CD4-positive, alpha-beta memory T cell (primary cell): Measurements from ENCODE around the gene SAA2. TPM values are rescaled to one million over a fixed set of nuclear protein-coding genes. Genes with fewer than 3 reads are reported as not detected.

Experiments
- CTCF ChIA-PET: fragments of 350-600 bp; sonication (Branson Sonifier 250); formaldehyde crosslinking; loops from one replicate; lab custom pipeline; 2021; ENCODE audit warnings: inconsistent platforms; ENCODE audit not compliant: partially characterized antibody; lab: Charles Lee
- POLR2A ChIA-PET: fragments of 350-600 bp; sonication (Branson Sonifier 250); formaldehyde crosslinking; loops from one replicate; lab custom pipeline; 2021; ENCODE audit not compliant: partially characterized antibody; lab: Charles Lee
- DNase-seq, 5 donors: peaks; one replicate each; pipeline versions ENCODE4 v3.0.0 to v3.0.0-alpha.2; 2020 to 2022; ENCODE audit warnings: mixed read lengths in 1 of 5
- H3K27ac ChIP-seq: one replicate; pipeline ENCODE4 v1.7.0; 2013; ENCODE audit warnings: low read depth, low read length
- H3K27me3 ChIP-seq: 2 replicates; pipeline ENCODE4 v1.7.0; 2013; ENCODE audit warnings: mild to moderate bottlenecking, low read length, moderate library complexity; ENCODE audit not compliant: insufficient read depth
- H3K36me3 ChIP-seq: 2 replicates; pipeline ENCODE4 v1.7.0; 2013; ENCODE audit warnings: mild to moderate bottlenecking, low read length, moderate library complexity; ENCODE audit not compliant: insufficient read depth
- H3K4me1 ChIP-seq: 2 replicates; pipeline ENCODE4 v1.7.0; 2013; ENCODE audit warnings: mild to moderate bottlenecking, low read length, moderate library complexity; ENCODE audit not compliant: insufficient read depth
- H3K4me3 ChIP-seq, 2 donors: one replicate each; pipeline ENCODE4 v1.7.0; 2013; ENCODE audit warnings: low read length in 2 of 2, mild to moderate bottlenecking in 1 of 2
- H3K9me3 ChIP-seq, 2 donors: one replicate each; pipeline ENCODE4 v1.7.0; 2013; ENCODE audit warnings: low read length in 2 of 2, control low read depth in 1 of 2; ENCODE audit not compliant: control insufficient read depth in 1 of 2
- H3K27ac Mint-ChIP-seq, 7 donors: one replicate each; pipeline ENCODE4 v1.8.0; 2020 to 2021; ENCODE audit warnings: mixed read lengths in 7 of 7, mild to moderate bottlenecking in 6 of 7, inconsistent platforms in 3 of 7, moderate library complexity in 3 of 7
- H3K27me3 Mint-ChIP-seq, 2 donors: one replicate each; pipeline ENCODE4 v1.8.0; 2020 to 2021; ENCODE audit warnings: mixed read lengths in 2 of 2
- H3K36me3 Mint-ChIP-seq, 2 donors: one replicate each; pipeline ENCODE4 v1.8.0; 2020 to 2021; ENCODE audit warnings: mixed read lengths in 2 of 2, inconsistent platforms in 1 of 2, mild to moderate bottlenecking in 1 of 2
- H3K4me1 Mint-ChIP-seq, 4 donors: one replicate each; pipeline ENCODE4 v1.8.0; 2020 to 2021; ENCODE audit warnings: mixed read lengths in 4 of 4, mild to moderate bottlenecking in 1 of 4
- H3K4me3 Mint-ChIP-seq, 8 donors: one replicate each; pipeline ENCODE4 v1.8.0; 2020 to 2021; ENCODE audit warnings: mixed read lengths in 8 of 8, mild to moderate bottlenecking in 7 of 8, moderate library complexity in 6 of 8, inconsistent platforms in 3 of 8
- H3K9me3 Mint-ChIP-seq, 8 donors: one replicate each; pipeline ENCODE4 v1.8.0; 2020 to 2021; ENCODE audit warnings: mixed read lengths in 8 of 8, mild to moderate bottlenecking in 5 of 8, inconsistent platforms in 3 of 8, moderate library complexity in 1 of 8
- intact Hi-C: fragments of 100-400 bp; cut with micrococcal nuclease; formaldehyde crosslinking; loops from one replicate; pipeline ENCODE4 v1.15.1; 2023
- polyA plus RNA-seq, 2 donors: library from polyadenylated mRNA; unstranded; fragments of 300-500 nt; fragmentation: Illumina TruSeq; gene quantifications; one replicate each; pipeline ENCODE4 v1.2.3, GENCODE V29; 2021
- total RNA-seq, 2 experiments: library from RNA; stranded (reverse); gene quantifications; one replicate each; pipeline ENCODE4 v1.2.3, GENCODE V29; 2021

Gene SAA2
- not detected for total RNA-seq
- polyA plus RNA-seq: not detected

DNA sequence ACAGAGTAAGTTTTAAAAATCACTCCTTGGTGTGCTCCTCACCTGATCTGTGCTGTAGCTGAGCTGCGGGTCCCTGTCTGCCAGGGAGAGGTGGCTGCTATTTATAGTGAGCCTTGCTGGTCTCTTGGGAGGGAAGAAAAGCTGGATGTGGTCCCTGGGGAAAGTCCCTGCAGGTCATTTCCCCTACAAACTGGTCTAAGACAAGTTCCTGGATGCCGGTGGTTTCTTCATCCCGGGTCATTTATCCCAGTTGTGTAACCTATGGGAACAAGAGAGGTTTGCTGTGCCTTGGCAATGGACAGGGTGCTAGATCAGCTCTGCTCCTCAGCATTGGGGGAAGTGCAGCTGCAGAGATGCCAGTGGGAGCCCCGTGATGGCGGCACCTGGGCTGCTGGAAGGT, at the start of gene SAA2:
SAA2 (minus strand) TSS at position 108 of the 400 bp plus-strand sequence. CDS start 657 bp downstream, outside the sequence.
- no peaks in the 10 kb centered on the region for H3K9me3 ChIP-seq
- Mint-ChIP-seq H3K4me1 (peaks cover 10 to 27% (median 18%) of the 10 kb centered on the region in 4 donors), H3K27me3 (no peaks in the 10 kb centered on the region), H3K36me3 (no peaks in the 10 kb centered on the region), H3K4me3 (no peak within 1 kb of the TSS), H3K27ac (peak within 1 kb of the TSS in 1 of 7 donors; percentile 24), H3K9me3 (peaks cover 0 to 3% (median 0%) of the 10 kb centered on the region in 8 donors)
- H3K27ac ChIP-seq: no peak within 1 kb of the TSS
- CTCF ChIA-PET: no interaction called here
- peaks cover 8% of the 10 kb centered on the region for H3K4me1 ChIP-seq
- DNase-seq: no peak
- POLR2A ChIA-PET: no interaction called here
- no peaks in the 10 kb centered on the region for H3K27me3 ChIP-seq
- intact Hi-C loops: loop anchor here (10.0 kb wide), 2 partner anchors 406 to 516 kb away; no protein-coding TSS in a partner anchor
- H3K4me3 ChIP-seq: no peak within 1 kb of the TSS
- H3K36me3 ChIP-seq: no peaks in the 10 kb centered on the region

DNA sequence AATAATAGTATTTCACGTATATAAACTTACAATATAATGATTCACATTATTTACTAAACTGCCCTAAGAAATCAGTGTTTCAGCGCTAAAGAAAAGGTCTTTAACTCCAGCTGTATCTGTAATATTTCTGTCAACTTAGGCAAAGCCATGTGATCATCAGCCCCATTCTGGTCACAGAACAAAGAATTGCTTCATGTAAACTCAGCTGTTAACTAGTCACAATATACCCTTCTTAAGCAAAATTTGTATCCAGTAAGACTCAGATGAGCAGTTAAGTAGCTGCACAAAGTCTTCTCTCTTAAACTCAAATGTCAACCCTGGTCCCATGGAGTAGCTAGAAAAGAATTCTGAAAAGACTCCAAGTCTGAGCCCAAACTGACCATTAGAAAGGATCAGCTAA, 46.8 kb upstream of the SAA2 start:
- H3K36me3 Mint-ChIP-seq: peaks cover 75 to 83% of the 10 kb centered on the region in 2 donors
- H3K4me1 ChIP-seq: no peaks in the 10 kb centered on the region
- no peak overlapping the region for H3K4me3 Mint-ChIP-seq
- H3K9me3 ChIP-seq: no peaks in the 10 kb centered on the region
- no peaks in the 10 kb centered on the region for H3K27me3 Mint-ChIP-seq
- intact Hi-C loops: no loop called here
- no peak overlapping the region for H3K27ac Mint-ChIP-seq
- ChIA-PET POLR2A (no interaction called here), CTCF (no interaction called here)
- no peaks in the 10 kb centered on the region for H3K27me3 ChIP-seq
- no peak for DNase-seq
- no peak overlapping the region for H3K4me3 ChIP-seq
- peaks cover 55% of the 10 kb centered on the region for H3K36me3 ChIP-seq
- H3K9me3 Mint-ChIP-seq: no peaks in the 10 kb centered on the region
- no peak overlapping the region for H3K27ac ChIP-seq
- no peaks in the 10 kb centered on the region for H3K4me1 Mint-ChIP-seq

DNA sequence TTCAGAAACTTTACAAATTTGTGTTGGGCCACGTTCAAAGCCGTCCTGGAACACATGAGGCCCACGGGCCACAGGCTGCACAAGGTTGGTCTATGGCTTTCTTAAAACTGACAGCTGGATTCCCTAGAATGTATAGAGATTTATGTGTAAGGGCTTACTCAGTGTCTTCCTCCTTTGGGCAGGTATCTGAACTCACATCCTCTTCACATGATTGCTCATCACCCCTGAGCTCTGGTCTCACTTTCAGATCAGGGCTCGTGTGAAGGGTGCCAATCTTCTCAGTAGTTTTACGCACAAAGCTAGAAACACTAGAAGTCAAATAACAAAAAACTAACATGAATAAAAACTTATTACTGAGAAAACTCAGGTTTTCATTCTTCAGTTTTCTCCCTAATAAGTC, 46.4 kb upstream of the SAA2 start:
- H3K27me3 ChIP-seq: no peaks in the 10 kb centered on the region
- POLR2A ChIA-PET: no interaction called here
- H3K36me3 ChIP-seq: peaks cover 52% of the 10 kb centered on the region
- no peaks in the 10 kb centered on the region for H3K27me3 Mint-ChIP-seq
- H3K4me1 Mint-ChIP-seq: no peaks in the 10 kb centered on the region
- CTCF ChIA-PET: no interaction called here
- no peaks in the 10 kb centered on the region for H3K9me3 ChIP-seq
- intact Hi-C loops: no loop called here
- H3K27ac ChIP-seq: no peak overlapping the region
- no peaks in the 10 kb centered on the region for H3K9me3 Mint-ChIP-seq
- no peak overlapping the region for H3K4me3 ChIP-seq
- H3K4me1 ChIP-seq: no peaks in the 10 kb centered on the region
- H3K36me3 Mint-ChIP-seq: peaks cover 78 to 83% of the 10 kb centered on the region in 2 donors
- no peak for DNase-seq
- H3K27ac Mint-ChIP-seq: peak overlapping the region in 1 of 7 donors; percentile 18
- no peak overlapping the region for H3K4me3 Mint-ChIP-seq

DNA sequence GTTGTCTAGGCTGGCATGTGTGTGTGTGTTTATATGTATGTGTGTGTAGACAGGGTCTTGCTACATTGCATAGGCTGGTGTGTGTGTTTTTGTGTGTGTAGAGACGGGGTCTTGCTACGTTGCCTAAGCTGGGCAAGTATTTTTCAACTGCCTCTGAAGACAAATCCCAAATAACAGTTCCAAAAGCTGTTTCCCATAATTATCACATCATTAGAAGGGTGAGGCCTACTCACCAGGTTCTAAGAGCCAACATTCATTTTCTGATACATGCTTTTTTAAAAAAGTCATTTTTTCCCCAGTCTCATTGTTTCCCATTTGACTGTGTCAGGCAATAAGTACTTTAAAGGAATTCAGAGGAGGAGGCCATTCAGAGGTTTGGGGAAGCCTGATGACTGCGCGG, 40.4 kb upstream of the SAA2 start:
- no peaks in the 10 kb centered on the region for H3K4me1 ChIP-seq
- H3K27ac ChIP-seq: no peak overlapping the region
- Mint-ChIP-seq H3K27ac (peak overlapping the region in 1 of 7 donors; percentile 32), H3K9me3 (no peaks in the 10 kb centered on the region), H3K4me1 (no peaks in the 10 kb centered on the region), H3K27me3 (no peaks in the 10 kb centered on the region), H3K36me3 (peaks cover 65 to 72% of the 10 kb centered on the region in 2 donors), H3K4me3 (peak overlapping the region in 1 of 8 donors; percentile 40)
- H3K4me3 ChIP-seq: no peak overlapping the region
- H3K9me3 ChIP-seq: no peaks in the 10 kb centered on the region
- no peaks in the 10 kb centered on the region for H3K27me3 ChIP-seq
- ChIA-PET CTCF (interaction anchor here (1.4 kb wide), 1 partner anchor 12 kb away, joined by 3 read pairs; no protein-coding TSS in a partner anchor), POLR2A (no interaction called here)
- DNase-seq: no peak
- H3K36me3 ChIP-seq: peaks cover 34% of the 10 kb centered on the region
- intact Hi-C loops: no loop called here

DNA sequence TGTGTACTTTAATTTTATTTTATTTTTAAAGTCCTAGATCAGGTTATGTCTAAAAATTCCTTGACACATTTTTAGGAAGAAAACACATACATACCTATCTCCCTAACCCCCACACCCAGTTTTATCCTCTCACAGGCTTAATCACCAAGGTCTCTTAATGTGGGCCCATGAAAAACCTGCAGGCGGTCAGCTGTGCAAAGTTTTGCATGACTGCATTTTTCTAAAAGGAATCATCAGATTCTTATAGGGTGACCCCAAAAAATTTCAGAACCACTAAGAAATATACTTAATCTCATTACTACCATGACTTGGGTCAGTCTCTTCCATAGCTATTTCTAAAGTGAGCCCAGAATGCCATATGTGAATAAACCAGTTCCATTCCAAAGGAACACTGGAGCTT, 37.4 kb upstream of the SAA2 start:
- CTCF ChIA-PET: interaction anchor here (0.8 kb wide), 1 partner anchor 28 kb away, joined by 4 read pairs; no protein-coding TSS in a partner anchor
- DNase-seq: no peak
- intact Hi-C loops: no loop called here

DNA sequence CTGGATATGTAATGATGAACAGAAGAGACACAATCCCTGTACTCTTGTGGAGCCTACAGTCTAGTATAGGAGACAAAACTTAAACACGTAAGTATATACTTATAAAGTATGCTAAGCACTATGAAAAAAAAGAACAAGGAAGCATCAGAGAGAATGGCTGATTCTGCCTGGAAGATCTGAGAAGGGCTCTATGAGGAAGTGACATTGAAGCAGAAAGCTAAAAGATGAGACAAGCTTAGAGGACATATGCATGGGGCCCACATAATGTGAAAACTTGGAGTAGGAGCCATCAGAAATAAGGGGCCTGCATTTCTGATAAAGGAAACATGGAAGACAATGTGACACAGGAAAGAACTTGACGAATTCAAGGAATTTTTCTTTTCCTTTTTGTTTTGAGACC, 34.2 kb upstream of the SAA2 start:
- H3K27me3 Mint-ChIP-seq: no peaks in the 10 kb centered on the region
- H3K27ac ChIP-seq: no peak overlapping the region
- H3K4me1 Mint-ChIP-seq: peaks cover 6 to 17% (median 12%) of the 10 kb centered on the region in 4 donors
- ChIA-PET POLR2A (no interaction called here), CTCF (no interaction called here)
- peaks cover 6% of the 10 kb centered on the region for H3K4me1 ChIP-seq
- H3K36me3 Mint-ChIP-seq: peaks cover 61 to 64% of the 10 kb centered on the region in 2 donors
- H3K27ac Mint-ChIP-seq: peak overlapping the region in 3 of 7 donors; percentile 52 to 81 (median 76)
- H3K4me3 Mint-ChIP-seq: no peak overlapping the region
- peaks cover 23% of the 10 kb centered on the region for H3K36me3 ChIP-seq
- H3K4me3 ChIP-seq: no peak overlapping the region
- H3K9me3 ChIP-seq: no peaks in the 10 kb centered on the region
- no peaks in the 10 kb centered on the region for H3K9me3 Mint-ChIP-seq
- intact Hi-C loops: no loop called here
- no peak for DNase-seq
- no peaks in the 10 kb centered on the region for H3K27me3 ChIP-seq

More for the DNA sequence above, 37.4 kb upstream of the SAA2 start:
- H3K27ac ChIP-seq: no peak overlapping the region
- POLR2A ChIA-PET: interaction anchor here (1.4 kb wide), 1 partner anchor 12 kb away, joined by 3 read pairs; no protein-coding TSS in a partner anchor
- H3K9me3 Mint-ChIP-seq: no peaks in the 10 kb centered on the region
- H3K36me3 Mint-ChIP-seq: peaks cover 60 to 64% of the 10 kb centered on the region in 2 donors
- no peaks in the 10 kb centered on the region for H3K27me3 ChIP-seq
- H3K4me1 ChIP-seq: peaks cover 2% of the 10 kb centered on the region
- H3K36me3 ChIP-seq: peaks cover 29% of the 10 kb centered on the region
- H3K4me3 Mint-ChIP-seq: no peak overlapping the region
- H3K27me3 Mint-ChIP-seq: no peaks in the 10 kb centered on the region
- H3K4me3 ChIP-seq: no peak overlapping the region
- H3K4me1 Mint-ChIP-seq: peaks cover 0 to 6% (median 2%) of the 10 kb centered on the region in 4 donors
- no peaks in the 10 kb centered on the region for H3K9me3 ChIP-seq
- no peak overlapping the region for H3K27ac Mint-ChIP-seq

DNA sequence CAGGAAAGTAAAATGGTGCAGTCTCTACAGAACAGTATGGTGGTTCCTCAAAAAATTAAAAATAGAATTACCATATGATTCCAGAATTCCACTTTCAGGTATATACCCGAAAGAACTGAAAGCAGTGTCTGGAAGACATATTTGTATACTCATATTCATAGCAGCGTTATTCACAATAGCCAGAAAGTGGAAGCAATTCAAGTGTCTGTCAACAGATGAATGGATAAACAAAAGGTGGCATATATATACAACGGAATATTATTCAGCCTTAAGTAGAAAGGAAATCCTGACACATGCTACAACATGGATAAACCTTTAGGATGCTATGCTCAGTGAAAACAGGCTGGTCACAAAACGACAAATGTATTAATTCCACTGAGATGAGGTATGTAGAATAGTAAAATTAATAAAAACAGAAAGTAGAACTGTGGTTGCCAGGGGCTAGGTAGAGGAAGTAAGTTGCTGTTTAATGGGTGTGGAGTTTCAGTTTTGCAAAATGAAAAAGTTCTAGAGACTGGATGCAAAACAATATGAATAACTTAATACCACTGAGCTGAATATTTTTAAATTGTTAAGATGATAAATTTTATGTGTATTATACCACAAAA, 32.1 kb upstream of the SAA2 start:
- Mint-ChIP-seq H3K27ac (peak overlapping the region; percentile 4 to 88 (median 62)), H3K27me3 (no peaks in the 10 kb centered on the region), H3K9me3 (no peaks in the 10 kb centered on the region), H3K4me1 (peaks cover 6 to 17% (median 12%) of the 10 kb centered on the region in 4 donors), H3K36me3 (peaks cover 45 to 57% of the 10 kb centered on the region in 2 donors), H3K4me3 (peak overlapping the region in 6 of 8 donors; percentile 26 to 85 (median 68))
- ChIA-PET POLR2A (no interaction called here), CTCF (interaction anchor here (1.9 kb wide), 1 partner anchor 37 kb away, joined by 6 read pairs; no protein-coding TSS in a partner anchor)
- Histone ChIP-seq H3K4me1 (peaks cover 6% of the 10 kb centered on the region), H3K27ac (no peak overlapping the region), H3K36me3 (peaks cover 14% of the 10 kb centered on the region), H3K4me3 (no peak overlapping the region), H3K9me3 (no peaks in the 10 kb centered on the region), H3K27me3 (no peaks in the 10 kb centered on the region)
- no peak for DNase-seq
- intact Hi-C loops: no loop called here
